GM23248 (cell line): ENCODE measurements around the gene MMP28.

Experiments
- EZH2 ChIP-seq: fragments of 200-600 bp; sonication (generic); IDR thresholded peaks from 2 replicates; pipeline ENCODE4 v1.6.1; 2018; ENCODE audit warnings: antibody characterized with exemption, mild to moderate bottlenecking; ENCODE audit not compliant: insufficient read depth, poor library complexity, severe bottlenecking
- EZH2phosphoT487 ChIP-seq: fragments of 200-600 bp; sonication (generic); IDR thresholded peaks from 2 replicates; pipeline ENCODE4 v1.6.1; 2018; ENCODE audit warnings: antibody characterized with exemption, moderate library complexity, mild to moderate bottlenecking, low read depth; ENCODE audit not compliant: insufficient read depth

DNA sequence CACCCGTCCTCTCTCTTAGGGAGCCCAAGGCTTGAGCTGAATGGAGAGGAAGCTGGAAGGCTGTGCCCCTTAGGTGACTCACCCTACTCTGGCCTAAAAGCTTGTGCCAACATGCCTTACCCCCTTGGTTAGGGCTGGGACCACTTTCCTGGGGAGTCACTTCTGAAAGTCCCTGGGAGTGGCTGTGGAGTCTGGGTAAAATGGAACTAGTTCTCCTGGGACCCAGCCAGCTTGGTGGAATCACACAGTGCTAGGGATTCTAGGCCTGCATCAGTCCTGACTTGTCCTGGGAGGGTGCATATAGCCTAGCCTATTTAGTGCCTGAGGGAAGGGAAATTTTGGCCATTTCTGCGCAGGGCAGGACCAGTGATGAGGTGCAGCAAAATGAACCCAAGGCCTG lies 10.5 kb downstream of the MMP28 start:
- TF ChIP-seq EZH2 (no peak), EZH2phosphoT487 (no peak)
